GM18517 (cell line): ENCODE results near the gene TBC1D28.
A peak's percentile ranks its signal among the peaks of the same experiment; 100 is the strongest.
"Not testable (repeated sequence)": the region's sequence is repeated elsewhere in the genome, so short reads cannot be mapped to it uniquely, and the experiment has no call there.

Experiments used
- ATAC-seq: cut with Tn5 transposase; IDR thresholded peaks from one replicate; pipeline ENCODE4 v1.9.1; 2021; ENCODE audit warnings: mild to moderate bottlenecking, moderate library complexity; ENCODE audit not compliant: unreplicated experiment

Gene TBC1D28

DNA sequence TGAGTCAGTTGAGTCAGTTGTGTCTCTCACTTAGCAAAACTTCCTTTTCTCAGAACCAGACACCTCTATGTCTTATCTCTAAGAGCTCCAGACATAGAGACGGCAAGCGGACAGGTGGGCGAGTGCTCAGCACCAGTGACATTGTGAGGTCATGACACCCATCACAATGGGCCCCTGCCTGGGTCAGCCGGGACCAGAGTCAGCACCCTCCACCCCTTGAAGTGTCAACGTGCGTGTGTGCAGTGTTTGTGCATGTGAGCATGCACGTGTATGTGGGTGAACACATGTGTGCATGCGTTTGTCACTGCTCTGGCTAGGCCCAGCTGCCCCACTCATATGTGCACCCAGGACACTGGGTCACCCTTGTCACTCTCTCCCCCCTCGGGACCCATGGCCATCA lies at the start of gene TBC1D28:
TSS of gene TBC1D28 (minus strand) at position 101 of the 400 bp plus-strand sequence. CDS start 3,039 bp downstream, outside the sequence.
- not testable (repeated sequence) for ATAC-seq

DNA sequence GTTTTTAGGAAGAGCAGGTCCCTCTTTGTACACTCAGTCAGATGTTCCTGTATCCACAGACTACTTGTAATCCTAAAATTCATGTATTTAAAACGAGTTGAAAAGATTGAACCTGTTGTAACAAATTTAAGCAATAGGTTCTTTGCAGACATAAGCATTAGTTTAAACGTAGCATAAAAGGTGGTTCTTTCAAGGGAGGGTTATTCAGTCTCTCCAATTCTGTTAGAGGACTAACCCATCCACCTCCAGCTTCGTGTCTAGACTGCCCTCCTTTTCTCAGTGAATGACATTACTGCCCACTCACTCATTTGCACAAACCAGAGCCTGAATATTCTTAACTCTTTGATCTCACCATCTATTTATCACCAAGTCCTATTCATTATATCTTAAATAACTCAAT lies 38.5 kb upstream of the TBC1D28 start:
- ATAC-seq, result not testable (repeated sequence)

DNA sequence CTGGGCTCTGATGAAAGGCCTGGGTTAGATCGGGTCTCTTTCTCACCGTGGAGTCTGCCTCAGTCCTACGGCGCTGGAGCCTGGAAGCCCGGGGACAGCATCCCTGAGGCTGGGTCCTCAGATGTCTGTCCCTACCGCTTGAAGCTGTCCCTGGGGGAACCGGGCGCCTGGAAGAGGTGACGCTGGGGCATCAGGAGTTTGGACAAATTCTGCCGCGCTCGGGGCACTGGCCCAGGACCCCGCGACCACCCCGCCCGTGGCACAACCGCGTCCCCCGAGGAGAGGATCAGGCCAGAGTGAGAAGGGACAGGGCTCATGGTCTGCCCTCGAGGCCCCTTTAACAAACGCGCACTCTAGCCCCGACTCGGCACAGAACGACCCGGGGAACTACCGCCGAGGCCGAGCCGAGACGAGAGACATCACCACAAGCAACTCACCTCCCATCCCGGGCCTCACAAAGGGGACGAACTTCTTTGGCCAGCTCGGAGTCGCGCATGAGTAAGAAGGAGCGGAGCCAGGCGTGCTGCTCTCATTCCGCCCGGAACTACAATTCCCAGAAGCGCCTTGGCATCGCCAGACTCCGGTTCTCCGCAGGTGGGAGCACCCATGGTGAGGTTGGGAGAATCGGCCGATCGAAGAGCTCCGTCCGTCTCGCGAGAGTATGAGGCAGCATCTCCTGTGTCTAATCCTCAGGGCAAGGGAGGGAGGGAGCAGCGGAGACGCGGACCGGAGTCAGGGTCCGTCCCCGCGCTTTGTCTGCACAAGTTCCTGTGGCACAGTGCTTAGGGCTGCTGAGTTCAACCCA lies 37.8 kb upstream of the TBC1D28 start, which contains the start of gene FOXO3B:
TSS of gene FOXO3B (minus strand) at position 548 of the 805 bp plus-strand sequence. CDS start 663 bp downstream, outside the sequence.
- ATAC-seq, result peak; percentile 92

- ATAC-seq, result not testable (repeated sequence)
Measured at GRCh38 chr17:18677381-18677780, 33.2 kb upstream of the TBC1D28 start.

DNA sequence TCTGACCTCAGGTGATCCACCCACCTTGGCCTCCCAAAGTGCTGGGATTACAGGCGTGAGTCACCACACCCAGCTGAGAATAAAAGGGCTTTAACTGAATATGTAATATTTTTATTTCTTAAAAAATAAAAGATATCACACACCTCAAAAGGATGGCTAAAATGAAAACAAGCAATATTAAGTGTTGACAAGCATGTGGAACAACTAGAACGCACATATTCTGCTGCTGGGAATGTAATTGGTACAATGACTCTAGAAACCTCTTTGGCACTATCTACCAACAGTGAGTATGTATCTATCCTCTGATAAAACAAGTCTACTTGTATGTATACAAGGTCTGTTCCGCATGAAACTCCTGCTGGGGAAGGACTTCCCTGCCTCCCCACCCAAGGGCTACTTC lies 32.7 kb upstream of the TBC1D28 start:
- not testable (repeated sequence) for ATAC-seq

- not testable (repeated sequence) for ATAC-seq
Measured at GRCh38 chr17:18672395-18673227, 28.4 kb upstream of the TBC1D28 start.

DNA sequence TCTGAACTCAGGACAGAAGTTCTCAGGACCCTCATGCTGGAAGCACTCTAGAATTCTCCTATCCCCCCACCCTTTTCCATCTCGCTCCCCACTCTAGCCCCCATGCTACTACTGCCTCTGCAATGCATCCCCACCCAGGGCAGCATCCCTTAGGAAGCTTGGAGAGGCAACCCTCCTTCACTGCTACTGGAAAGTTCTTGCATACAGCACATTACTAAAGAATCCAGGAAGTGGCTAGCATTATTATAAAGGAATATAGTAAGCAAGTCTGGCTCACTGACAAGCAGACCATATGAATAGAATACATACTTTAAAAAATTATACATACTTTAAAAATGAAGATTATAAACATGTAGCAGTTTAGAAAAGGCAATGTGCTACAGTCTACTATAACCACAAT lies 24.4 kb upstream of the TBC1D28 start:
- not testable (repeated sequence) for ATAC-seq

GRCh38 chr17:18667535-18667934 lies 23.3 kb upstream of the TBC1D28 start:
- ATAC-seq, result not testable (repeated sequence)

DNA sequence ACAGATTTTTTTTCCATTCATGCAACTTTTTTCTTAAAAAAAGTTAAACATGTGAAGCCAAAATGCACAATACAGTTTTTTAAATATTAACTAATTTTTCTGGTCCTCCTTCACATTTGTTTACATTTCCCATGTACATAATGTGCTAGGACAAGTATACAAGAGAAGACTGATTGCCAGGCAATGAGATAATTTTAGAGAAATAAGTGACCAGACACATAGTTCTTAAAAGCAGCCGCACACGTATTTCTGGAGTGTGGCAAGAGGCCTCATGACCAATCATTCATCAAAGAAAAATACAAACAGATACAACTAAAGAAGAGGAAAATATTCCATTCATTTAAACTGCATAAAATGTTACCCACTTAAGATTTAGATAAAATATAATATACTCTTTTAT lies 22.1 kb upstream of the TBC1D28 start:
- ATAC-seq, result not testable (repeated sequence)

GRCh38 chr17:18661924-18662624 lies 17.9 kb upstream of the TBC1D28 start:
- not testable (repeated sequence) for ATAC-seq

- not testable (repeated sequence) for ATAC-seq
Measured at GRCh38 chr17:18650094-18650493, 5.9 kb upstream of the TBC1D28 start.

DNA sequence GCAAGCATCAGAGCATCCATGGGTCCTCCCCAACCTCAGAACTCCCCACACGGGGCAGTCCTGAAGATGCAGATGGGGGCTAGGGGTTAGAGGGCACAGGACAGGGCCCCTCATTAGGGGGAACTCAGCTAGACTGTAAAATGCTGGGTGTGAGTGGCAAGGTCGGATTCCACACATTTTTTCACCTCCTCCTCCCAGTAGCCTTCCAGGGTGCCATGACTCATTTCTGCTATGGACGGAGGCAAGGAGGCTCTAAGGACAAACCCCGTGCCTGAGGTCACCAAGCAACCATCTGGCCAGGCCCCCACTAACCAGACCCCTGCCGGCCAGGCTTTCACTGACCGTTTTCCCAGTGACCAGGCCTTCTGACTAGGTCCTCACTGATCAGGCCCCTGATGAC lies 1.1 kb downstream of the TBC1D28 start:
- not testable (repeated sequence) for ATAC-seq

DNA sequence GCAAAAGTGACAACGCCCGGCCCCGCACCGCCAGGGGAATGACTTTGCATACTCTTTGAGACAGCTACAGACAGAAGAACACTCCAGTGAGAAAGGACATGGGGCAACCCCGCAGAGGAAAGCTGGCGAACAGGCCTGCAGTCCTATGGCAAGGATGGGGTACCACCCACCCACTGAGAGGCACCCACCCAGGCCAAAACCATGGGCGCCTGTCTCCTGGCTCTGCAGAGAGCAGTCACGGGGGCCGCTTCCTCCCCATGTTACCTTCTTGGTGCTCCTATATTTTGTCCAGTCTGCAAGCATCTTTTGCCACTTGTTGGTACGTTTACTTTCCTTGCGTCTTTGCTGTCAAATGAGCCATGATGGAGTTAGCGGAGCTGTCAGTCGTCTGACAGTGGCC lies 5.8 kb downstream of the TBC1D28 start:
- not testable (repeated sequence) for ATAC-seq

DNA sequence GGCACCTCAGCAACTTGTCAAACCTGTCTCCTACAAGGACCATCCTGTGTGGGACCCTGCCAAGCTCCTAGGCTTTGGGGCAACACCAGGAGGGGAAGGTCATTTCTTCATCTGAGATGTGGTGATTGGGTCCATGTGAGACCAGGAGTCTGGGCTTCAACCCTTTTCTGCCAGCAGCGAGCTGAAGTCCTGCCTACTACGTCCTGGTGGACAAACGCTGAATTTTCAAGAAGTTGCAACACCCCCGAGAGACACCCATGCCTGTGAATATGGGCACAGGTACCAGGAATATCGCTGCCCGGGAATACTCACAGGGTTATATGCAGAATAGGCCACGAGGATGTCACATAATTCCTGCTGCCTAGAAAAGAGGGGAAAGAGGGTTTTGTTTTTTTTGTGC lies 8.0 kb downstream of the TBC1D28 start:
- ATAC-seq, result not testable (repeated sequence)

DNA sequence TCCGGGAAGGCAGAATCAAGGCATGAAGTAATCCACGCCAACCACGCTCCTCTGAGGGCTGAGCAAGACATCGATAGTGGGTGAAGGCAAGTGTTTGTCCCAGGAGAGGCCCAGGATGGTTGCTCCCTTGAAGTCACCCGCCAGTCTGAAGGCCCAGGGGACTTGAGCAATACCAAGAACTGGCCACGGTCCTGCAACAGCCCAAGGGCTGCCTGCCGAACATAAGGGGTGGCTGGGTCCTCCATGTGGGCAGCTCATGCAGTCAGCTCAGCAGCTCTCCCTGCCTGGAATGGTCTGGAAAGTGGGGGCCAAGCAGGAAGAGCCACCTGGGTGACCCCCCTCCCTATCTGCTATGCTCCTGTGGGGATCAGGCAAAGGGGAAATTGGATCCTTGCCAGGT lies 8.4 kb downstream of the TBC1D28 start:
- ATAC-seq, result not testable (repeated sequence)

GRCh38 chr17:18634550-18635263 lies 9.5 kb downstream of the TBC1D28 start:
- not testable (repeated sequence) for ATAC-seq

- ATAC-seq, result no peak
Measured at GRCh38 chr17:18626152-18626870, 17.9 kb downstream of the TBC1D28 start.

- peak; percentile 66 for ATAC-seq
Measured at GRCh38 chr17:18625509-18626104, 18.6 kb downstream of the TBC1D28 start.

DNA sequence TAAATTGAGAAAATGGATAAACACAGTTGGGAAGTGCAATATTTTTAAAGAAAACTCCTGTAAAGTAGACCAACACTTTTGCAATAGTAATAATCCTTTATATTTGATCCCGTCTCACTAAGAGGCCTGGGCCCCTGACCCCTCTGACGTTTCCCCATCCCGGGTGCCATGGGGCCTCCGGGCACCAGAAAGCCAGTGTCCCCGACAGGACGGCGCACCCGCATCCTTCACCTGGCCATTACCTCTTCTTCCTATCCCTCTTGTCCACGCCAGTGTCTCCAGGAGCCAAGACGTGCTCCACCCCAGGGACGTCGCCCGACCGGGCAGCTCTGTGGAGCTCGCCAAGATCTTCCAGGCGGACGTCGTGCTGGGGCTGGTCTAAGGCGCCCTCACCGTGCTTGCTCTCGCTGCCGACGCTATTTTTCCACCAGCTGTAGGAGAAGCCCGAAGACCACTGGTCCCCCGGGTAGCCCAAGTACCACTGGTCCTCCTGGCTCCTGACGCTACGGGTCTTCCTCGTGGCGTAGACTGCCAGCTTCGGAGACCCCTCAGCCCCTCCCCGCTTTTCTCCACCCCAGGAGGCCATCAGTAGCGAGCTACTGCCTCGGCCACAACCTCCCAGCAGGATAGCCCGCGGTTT lies 19.2 kb downstream of the TBC1D28 start:
- ATAC-seq, result not testable (repeated sequence)
